ENCODE measurements around the gene BTLA. TPM values are rescaled to one million over a fixed set of nuclear protein-coding genes. Genes with fewer than 3 reads are reported as not detected.

BTLA gene, protein sequence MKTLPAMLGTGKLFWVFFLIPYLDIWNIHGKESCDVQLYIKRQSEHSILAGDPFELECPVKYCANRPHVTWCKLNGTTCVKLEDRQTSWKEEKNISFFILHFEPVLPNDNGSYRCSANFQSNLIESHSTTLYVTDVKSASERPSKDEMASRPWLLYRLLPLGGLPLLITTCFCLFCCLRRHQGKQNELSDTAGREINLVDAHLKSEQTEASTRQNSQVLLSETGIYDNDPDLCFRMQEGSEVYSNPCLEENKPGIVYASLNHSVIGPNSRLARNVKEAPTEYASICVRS
- total RNA-seq: not detected
- not detected for polyA plus RNA-seq (2013, experiment 1 of 2)
- polyA plus RNA-seq (2013, experiment 2 of 2): not detected
- long read RNA-seq, experiment 1: 0 reads
- long read RNA-seq, experiment 2: 0 reads
- long read RNA-seq, experiment 3: 0 reads
- long read RNA-seq, experiment 4: 0 reads

DNA sequence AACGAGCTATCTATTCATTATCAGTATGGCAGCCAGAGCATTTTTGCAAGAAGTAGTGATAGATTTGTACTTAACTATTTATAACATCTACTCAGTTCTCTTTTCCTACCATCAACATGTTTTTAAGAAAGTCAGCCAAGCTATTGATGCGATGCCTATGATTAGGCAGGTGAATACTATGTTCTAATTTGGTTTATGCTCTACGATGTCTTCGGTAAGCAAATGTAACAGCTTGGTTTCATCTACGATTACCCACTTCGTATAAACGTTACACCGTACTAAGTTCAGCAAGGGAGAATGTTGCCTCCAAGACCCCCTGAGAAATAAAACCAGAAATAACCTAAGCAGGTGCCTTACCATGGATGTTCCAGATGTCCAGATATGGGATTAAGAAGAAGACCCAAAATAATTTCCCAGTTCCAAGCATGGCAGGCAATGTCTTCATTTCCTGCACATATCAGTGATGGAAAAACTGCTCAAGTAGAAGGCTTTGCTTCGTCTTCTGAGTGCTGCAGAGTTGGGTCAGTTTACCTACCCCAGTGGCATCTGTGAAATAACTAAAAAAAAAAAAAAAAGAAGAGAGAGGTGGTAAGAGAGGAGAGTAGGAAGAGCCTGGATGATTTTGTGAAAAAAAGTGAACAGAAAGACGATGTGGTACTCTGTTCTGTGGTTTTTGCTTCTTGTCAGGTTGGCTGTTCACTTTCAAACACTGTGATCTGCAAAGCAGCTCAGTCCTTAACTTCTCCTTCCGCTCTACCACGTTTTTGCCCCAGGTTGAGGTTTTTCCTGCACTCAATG lies at the start of gene BTLA:
Gene BTLA (minus strand): TSS at position 559 of the 798 bp plus-strand sequence. CDS start 114 bp downstream, at position 445.
- Mint-ChIP-seq H3K27me3 (ENCODE audit: insufficient read depth) (no peaks in the 10 kb centered on the region), H3K4me3 (no peak within 1 kb of the TSS), H3K9me3 (peaks cover 6% of the 10 kb centered on the region), H3K36me3 (ENCODE audit: low read depth) (peaks cover 6% of the 10 kb centered on the region), H3K27ac (no peak within 1 kb of the TSS), H3K4me1 (no peaks in the 10 kb centered on the region)
- no peak for DNase-seq
- Histone ChIP-seq H3K9me3 (ENCODE audit: control insufficient read depth, low read length) (no peaks in the 10 kb centered on the region), H3K4me3 (ENCODE audit: low read length) (no peak within 1 kb of the TSS), H3K4me1 (ENCODE audit: control insufficient read depth, insufficient read depth, low read length) (no peaks in the 10 kb centered on the region), H3K9ac (ENCODE audit: extremely low read depth, low read length, poor library complexity, severe bottlenecking) (no peak within 1 kb of the TSS), H3K27me3 (ENCODE audit: control insufficient read depth, insufficient read depth, low read length, poor library complexity, severe bottlenecking) (no peaks in the 10 kb centered on the region), H3K27ac (ENCODE audit: low read depth, low read length) (no peak within 1 kb of the TSS), H3K36me3 (ENCODE audit: control insufficient read depth, insufficient read depth, low read length) (no peaks in the 10 kb centered on the region)
- TF ChIP-seq, protein P1, sequence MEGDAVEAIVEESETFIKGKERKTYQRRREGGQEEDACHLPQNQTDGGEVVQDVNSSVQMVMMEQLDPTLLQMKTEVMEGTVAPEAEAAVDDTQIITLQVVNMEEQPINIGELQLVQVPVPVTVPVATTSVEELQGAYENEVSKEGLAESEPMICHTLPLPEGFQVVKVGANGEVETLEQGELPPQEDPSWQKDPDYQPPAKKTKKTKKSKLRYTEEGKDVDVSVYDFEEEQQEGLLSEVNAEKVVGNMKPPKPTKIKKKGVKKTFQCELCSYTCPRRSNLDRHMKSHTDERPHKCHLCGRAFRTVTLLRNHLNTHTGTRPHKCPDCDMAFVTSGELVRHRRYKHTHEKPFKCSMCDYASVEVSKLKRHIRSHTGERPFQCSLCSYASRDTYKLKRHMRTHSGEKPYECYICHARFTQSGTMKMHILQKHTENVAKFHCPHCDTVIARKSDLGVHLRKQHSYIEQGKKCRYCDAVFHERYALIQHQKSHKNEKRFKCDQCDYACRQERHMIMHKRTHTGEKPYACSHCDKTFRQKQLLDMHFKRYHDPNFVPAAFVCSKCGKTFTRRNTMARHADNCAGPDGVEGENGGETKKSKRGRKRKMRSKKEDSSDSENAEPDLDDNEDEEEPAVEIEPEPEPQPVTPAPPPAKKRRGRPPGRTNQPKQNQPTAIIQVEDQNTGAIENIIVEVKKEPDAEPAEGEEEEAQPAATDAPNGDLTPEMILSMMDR (conservative IDR thresholded peaks at IDR 0.05): no peak
- WGBS, 2 experiments (ENCODE audit: insufficient coverage in 1 of 2, insufficient read length in 1 of 2): 89 to 96% methylated on average over 6 to 12 of the region's 12 CpGs

DNA sequence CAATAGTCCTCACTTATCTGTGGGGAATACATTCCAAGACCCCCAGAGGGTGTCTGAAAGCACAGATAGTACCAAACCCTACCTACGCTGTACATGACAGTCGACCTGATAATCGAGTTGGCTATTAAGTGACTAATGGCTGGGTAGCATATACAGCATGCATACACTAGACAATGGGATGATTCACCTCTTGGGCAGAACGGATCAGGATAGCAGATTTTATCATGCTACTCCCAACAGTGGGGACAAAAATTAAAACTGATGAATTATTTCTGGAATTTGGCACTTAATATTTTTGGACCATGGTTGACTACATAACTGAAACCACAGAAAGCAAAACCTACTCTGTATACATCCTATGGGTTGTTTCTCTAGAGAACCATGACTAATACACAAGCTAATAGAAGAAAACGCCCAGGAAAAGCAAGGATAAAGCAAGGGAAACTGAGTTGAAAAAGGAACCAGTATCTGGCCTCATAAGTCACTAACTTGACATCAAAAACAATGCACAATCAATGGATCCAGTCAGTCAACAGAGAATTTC lies 47.0 kb upstream of the BTLA start:
- no peak for DNase-seq
- Mint-ChIP-seq H3K27ac (no peak overlapping the region), H3K4me3 (no peak overlapping the region), H3K9me3 (no peaks in the 10 kb centered on the region), H3K27me3 (ENCODE audit: insufficient read depth) (no peaks in the 10 kb centered on the region), H3K4me1 (no peaks in the 10 kb centered on the region), H3K36me3 (ENCODE audit: low read depth) (peaks cover 46% of the 10 kb centered on the region)
- no peaks in the 10 kb centered on the region for H3K27me3 ChIP-seq (ENCODE audit: control insufficient read depth, insufficient read depth, low read length, poor library complexity, severe bottlenecking)
- no peaks in the 10 kb centered on the region for H3K4me1 ChIP-seq (ENCODE audit: control insufficient read depth, insufficient read depth, low read length)
- H3K27ac ChIP-seq (ENCODE audit: low read depth, low read length): no peak overlapping the region
- H3K36me3 ChIP-seq (ENCODE audit: control insufficient read depth, insufficient read depth, low read length): peaks cover 44% of the 10 kb centered on the region
- no peak overlapping the region for H3K4me3 ChIP-seq (ENCODE audit: low read length)
- WGBS, 2 experiments (ENCODE audit: insufficient coverage in 1 of 2, insufficient read length in 1 of 2): 80 to 92% methylated on average over 4 to 5 of the region's 5 CpGs
- peaks cover under 1% of the 10 kb centered on the region for H3K9me3 ChIP-seq (ENCODE audit: control insufficient read depth, low read length)
- TF ChIP-seq, protein P1 (conservative IDR thresholded peaks at IDR 0.05): no peak
- no peak overlapping the region for H3K9ac ChIP-seq (ENCODE audit: extremely low read depth, low read length, poor library complexity, severe bottlenecking)

DNA sequence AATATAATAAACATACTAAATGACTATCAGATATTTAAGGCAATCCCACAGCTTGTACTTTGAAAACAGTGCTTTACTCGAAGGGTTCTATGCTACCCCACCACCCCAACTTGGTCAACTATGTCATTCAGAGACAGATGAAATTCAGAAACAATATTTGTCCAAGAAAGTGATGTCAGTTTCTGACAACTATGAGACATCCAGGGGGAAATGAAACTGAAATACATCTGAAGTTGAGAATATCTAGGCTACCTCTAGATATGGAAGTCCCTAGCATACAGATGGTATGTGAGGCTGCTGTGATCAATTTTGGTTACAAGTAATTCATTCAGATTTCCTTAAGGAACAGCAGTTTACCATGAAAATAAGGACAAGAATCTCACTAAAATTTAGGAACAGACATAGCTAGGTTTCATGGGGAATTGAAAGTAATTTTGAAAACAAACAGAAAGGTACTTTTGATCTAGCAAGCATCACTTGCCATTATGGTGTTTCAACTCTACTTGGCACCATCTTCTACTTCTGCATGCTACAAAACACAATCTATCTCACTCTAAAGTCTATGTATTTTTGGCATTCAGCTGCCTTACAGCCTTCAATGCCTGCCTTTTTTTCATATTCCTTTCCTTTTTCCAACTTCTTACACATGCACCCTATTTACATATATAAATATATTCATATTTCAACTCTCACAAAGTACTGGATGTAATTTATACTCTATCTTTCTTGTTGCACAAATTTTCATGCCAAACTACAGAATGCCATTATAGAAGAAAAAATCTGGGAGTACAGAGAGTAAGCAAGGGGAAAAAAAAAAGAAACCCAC lies 40.8 kb upstream of the BTLA start:
- Histone ChIP-seq H3K27me3 (ENCODE audit: control insufficient read depth, insufficient read depth, low read length, poor library complexity, severe bottlenecking) (no peaks in the 10 kb centered on the region), H3K27ac (ENCODE audit: low read depth, low read length) (no peak overlapping the region), H3K9me3 (ENCODE audit: control insufficient read depth, low read length) (no peaks in the 10 kb centered on the region), H3K4me1 (ENCODE audit: control insufficient read depth, insufficient read depth, low read length) (no peaks in the 10 kb centered on the region), H3K4me3 (ENCODE audit: low read length) (no peak overlapping the region), H3K9ac (ENCODE audit: extremely low read depth, low read length, poor library complexity, severe bottlenecking) (no peak overlapping the region), H3K36me3 (ENCODE audit: control insufficient read depth, insufficient read depth, low read length) (peaks cover 46% of the 10 kb centered on the region)
- Mint-ChIP-seq H3K9me3 (no peaks in the 10 kb centered on the region), H3K27me3 (ENCODE audit: insufficient read depth) (no peaks in the 10 kb centered on the region), H3K27ac (no peak overlapping the region), H3K4me1 (no peaks in the 10 kb centered on the region), H3K36me3 (ENCODE audit: low read depth) (peaks cover 37% of the 10 kb centered on the region), H3K4me3 (no peak overlapping the region)
- 96% methylated on average over 1 of the region's 1 CpG; no CpG with 5 or more reads in 1 of the 2 experiments for WGBS, 2 experiments (ENCODE audit: insufficient coverage in 1 of 2, insufficient read length in 1 of 2)
- DNase-seq: no peak
- TF ChIP-seq, protein P1 (conservative IDR thresholded peaks at IDR 0.05): no peak

Data from endodermal cell (in vitro differentiated cells).